NCI-H774 (cell line): Measurements from ENCODE around the gene OR6K6.

Experiments
- DNase-seq: peaks from one replicate; lab custom pipeline; 2025; lab: John Stamatoyannopoulos, UW

Gene OR6K6

GRCh38 chr1:158803678-158804077 is 49.2 kb downstream of the OR6K6 start:
- no peak for DNase-seq
